ENCODE results near the gene TTF2.
"Not testable (repeated sequence)": the region's sequence is repeated elsewhere in the genome, so short reads cannot be mapped to it uniquely, and the experiment has no call there.

TTF2 gene

GRCh38 chr1:117093870-117094621 is 33.9 kb downstream of the TTF2 start:
- DNase-seq, result peak in 1 of 2 donors; percentile 10

GRCh38 chr1:117094841-117095604 is 34.9 kb downstream of the TTF2 start:
- no peak for DNase-seq

DNA sequence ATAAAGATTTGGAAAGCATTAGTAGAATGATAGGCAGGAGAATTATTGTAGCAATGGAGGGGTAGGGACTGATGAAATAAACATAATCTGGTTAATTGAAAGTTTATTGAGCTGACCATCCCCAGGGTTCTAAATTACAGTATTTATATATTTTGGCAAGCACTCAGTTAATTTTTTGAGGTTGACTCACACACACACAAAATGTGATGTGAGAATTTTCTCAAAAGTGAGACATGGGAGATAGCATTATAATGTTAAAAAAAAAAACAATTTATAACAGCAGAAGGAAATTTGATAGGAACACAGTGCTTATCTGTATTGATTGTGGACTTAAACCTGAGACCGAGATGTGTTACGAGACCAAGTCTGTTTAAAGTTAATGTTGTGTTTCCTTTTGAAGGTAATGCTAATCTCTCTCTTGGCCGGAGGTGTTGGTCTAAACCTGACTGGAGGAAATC is 36.9 kb downstream of the TTF2 start:
- no peak for DNase-seq

- no peak for DNase-seq
Observed at GRCh38 chr1:117097443-117097842, 37.3 kb downstream of the TTF2 start.

DNA sequence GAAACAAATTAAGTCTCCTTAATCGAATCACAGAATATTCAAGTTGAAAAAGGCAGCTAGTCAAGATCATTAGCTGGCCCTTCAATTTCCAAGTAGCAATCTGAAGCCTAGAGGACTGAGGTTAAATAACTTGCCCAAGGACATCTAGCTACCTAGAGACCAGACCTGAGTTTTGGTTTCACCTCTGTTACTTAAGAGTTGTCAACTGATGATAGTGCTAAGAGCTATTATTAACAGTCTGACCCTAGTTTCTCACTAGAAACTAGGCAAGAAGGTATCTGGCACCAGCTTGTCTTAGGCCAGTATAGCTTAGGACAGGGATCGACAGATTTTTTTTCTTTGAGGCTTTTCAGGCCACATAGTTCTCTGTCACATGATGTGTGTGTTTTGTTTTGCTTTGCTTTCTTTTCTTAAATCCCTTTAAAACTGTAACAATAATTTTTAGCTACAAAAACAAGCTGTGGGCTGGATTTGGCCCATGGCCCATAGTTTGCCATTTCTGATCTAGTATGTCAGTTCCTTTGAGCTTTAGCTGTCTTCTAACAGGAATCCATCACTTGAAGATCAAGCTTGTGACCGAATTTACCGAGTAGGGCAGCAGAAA is 38.3 kb downstream of the TTF2 start:
- DNase-seq, result no peak

DNA sequence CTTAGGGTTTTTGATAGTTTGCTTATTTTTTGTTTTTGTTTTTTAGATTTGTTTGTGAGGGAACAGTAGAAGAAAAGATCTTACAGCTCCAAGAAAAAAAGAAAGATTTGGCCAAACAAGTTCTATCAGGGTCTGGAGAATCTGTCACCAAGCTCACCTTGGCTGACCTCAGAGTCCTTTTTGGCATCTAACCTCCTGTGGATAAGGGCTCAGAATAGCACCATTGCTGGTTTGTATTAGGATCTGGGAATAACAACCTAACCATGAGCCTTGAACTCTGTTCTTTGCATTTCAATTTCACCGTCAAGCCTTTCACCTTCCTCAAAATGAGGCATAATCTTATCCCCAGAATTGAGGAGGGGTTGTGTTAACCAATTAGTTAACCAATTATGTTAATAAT is 41.2 kb downstream of the TTF2 start:
- DNase-seq, result no peak

DNA sequence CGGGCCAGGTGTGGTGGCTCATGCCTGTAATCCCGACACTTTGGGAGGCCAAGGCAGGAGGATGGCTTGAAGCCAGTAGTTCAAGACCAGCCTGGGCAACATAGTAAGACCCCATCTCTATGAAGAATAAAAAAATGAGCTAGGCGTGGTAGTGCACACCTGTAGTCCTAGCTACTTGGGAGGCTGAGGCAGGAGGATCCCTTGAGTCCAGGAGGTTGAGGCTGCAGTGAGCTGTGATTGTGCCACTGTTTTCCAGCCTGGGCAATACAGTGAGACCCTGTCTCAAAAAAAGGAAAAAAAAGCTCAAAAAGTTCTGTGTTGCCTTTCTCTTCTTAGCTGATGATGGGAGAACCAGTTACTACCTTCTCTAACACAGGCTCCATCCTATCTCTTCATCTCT is 41.7 kb downstream of the TTF2 start:
- DNase-seq, result not testable (repeated sequence)

- DNase-seq, result no peak
Observed at GRCh38 chr1:117104986-117105385, 44.9 kb downstream of the TTF2 start.

DNA sequence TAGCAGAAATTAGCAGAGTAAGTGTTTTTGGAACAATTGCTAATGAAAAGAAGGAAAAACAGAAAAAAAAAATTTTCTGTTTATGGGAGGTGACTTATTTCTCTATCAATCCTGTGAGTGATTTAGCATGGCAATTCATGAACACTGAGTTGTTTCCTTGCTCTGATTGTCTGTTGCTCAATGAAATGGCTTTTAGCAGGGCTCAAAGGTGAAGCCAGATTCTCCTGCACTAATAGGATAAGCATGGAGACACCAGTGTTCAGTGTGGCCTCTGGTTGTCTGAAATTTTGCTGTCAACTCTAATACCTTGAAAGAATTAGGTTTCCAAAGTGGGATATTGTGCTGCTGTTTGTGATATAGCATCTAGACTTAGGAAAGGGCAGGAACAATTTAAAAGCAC is 45.6 kb downstream of the TTF2 start:
- DNase-seq, result no peak

DNA sequence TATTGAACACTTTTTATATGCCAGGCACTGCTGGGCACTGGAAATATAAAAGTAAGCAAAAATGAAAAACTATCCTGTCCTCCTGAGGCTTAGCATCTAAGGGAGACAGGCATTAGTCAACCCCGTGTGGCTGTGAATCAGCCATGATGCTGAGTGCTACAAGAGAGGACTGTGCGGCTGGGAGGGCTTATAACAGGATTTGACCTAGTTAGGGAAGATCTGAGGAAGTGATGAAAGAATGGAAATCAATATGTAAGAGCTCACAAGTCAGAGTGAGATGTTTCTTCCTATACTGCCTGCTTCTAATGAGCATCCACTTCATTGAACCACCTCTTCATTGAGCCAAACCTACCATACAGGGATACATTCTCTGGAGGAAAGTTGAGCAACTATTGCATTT is 46.4 kb downstream of the TTF2 start:
- DNase-seq, result no peak

DNA sequence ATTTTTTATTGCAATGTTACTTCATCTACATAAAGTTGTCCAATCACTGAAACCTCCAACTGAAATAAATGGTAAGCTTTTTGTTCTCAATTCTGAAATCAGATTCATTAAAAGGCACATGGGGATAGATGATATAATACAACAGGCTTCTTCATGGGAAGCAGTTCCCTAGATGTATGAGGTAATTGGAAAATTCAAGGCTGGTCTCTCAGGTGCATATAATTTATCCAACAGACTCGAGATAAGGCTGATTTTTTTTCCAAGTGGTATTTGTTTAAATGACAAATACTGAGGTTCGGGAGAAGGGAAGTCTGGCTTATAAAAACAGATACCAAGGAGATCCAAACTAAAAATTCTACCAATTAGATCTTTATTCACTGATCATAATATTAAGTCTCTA is 47.2 kb downstream of the TTF2 start:
- no peak for DNase-seq

GRCh38 chr1:117110774-117111173 is 50.6 kb downstream of the TTF2 start:
- DNase-seq, result no peak

- no peak for DNase-seq
Observed at GRCh38 chr1:117112047-117112717, 52.1 kb downstream of the TTF2 start.

- no peak for DNase-seq
Observed at GRCh38 chr1:117113199-117113598, 53.1 kb downstream of the TTF2 start.

GRCh38 chr1:117114877-117115276 is 54.8 kb downstream of the TTF2 start:
- DNase-seq, result no peak

- no peak for DNase-seq
Observed at GRCh38 chr1:117116090-117116783, 56.1 kb downstream of the TTF2 start.

DNA sequence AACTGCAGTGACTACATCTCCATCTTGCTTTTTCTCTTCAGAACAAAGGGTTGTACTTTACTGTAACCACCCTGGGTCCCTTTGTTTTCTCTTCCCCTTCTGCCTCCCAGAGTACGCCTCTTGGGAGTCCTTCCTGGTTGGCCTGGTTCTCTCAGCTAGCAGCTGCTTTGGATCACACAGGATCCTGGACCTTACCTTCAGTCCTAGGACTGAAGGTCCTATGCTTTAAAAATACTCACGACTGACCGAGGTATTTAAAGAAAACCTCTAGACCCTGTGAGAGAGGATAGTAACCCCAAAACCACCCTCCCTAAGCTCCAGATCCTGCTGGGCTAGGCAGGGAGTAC is 56.6 kb downstream of the TTF2 start:
- no peak for DNase-seq

- DNase-seq, result no peak
Observed at GRCh38 chr1:117117697-117118096, 57.6 kb downstream of the TTF2 start.

GRCh38 chr1:117118137-117118536 is 58.0 kb downstream of the TTF2 start:
- no peak for DNase-seq

DNA sequence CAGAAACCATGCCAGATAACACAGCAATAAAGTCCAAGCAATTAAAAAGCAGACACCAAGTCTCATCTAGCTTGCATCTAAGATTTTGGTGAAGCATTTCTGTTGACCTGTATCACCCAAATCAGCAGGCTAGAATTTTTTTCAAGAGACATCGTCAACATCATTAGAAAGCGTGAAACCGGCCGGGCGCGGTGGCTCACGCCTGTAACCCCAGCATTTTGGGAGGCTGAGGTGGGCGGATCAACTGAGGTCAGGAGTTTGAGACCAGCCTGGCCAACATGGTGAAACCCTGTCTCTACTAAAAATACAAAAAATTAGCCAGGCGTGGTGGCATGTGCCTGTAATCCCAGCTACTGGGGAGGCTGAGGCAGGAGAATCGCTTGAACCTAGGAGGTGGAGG is 59.0 kb downstream of the TTF2 start:
- DNase-seq, result not testable (repeated sequence)

DNA sequence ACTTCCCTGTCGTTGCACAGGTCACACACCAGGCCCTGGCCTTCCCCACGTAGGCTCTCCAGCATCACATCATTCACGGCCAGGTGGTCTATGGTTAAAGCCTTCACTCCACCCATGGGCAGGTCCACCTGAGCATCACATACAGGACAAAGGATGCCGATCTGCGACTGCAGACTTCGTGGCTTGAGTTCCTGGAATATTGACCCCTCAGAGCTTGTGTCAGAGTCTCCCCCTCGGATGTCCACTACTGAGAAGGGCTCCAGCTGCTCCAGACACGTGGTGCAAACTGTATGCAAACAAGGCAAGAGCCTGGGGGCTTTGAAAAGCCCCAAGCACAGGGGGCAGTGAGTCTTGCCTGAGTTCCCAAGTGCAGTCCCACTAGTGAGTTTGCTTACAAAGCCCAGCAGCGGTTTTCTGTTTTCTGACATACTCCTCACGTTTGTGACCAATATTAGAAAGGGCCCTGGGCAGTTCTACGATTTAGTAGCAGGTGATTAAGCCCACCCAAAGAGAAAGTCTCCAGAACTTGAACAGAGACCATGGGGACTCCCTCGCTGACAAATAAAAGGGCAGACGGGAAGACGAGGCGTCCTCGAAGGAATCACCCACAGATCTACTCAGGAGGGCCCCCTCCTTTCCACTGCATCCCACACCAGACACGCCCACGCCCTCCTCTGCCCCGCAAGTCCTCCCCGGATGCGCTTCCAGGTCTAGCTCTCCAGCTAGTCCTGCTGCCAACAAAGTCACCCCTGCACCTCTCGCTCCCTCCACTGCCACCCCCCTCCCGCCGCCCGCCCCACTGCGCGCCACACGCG is 60.9 kb downstream of the TTF2 start:
- DNase-seq, result no peak

Measured in inflammatory macrophage (primary cell).